ENCODE data around the gene RPL23. TPM values are rescaled to one million over a fixed set of nuclear protein-coding genes. Genes with fewer than 3 reads are reported as not detected.
A peak's percentile ranks its signal among the peaks of the same experiment; 100 is the strongest.

The RPL23 gene
- total RNA-seq, 1 donor from 2014 or later = 3,404 TPM

DNA sequence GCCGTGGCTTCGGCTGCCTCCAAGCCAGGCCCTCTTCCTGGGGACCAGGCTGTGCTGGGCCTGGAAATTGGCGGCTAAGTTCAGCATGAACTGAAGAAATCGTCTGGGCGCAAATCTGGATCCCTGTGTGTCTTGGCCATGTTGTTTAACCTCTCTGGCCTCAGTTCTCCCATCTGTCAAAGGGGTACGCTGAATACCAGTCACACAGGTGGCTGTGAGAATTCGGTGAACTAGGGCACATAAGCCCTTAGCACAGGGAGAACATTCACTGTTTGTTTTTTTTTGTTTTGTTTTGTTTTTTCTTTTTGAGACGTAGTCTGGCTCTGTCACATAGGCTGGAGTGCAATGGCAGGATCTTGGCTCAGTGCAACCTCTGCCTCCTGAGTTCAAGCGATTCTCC is 35.3 kb upstream of the RPL23 start:
- H3K4me2 ChIP-seq = no peak overlapping the region
- peaks cover 33% of the 10 kb centered on the region for H3F3A ChIP-seq (ENCODE audit: low read depth)
- H3K27ac ChIP-seq = no peak overlapping the region
- no peaks in the 10 kb centered on the region for H3K27me3 ChIP-seq
- peaks cover 24% of the 10 kb centered on the region for H3K79me2 ChIP-seq (ENCODE audit: low read depth)
- TF ChIP-seq EZH2 (IDR thresholded peaks at IDR 0.05) (no peak), CTCF (IDR thresholded peaks at IDR 0.05) (no peak), EZH2phosphoT487 (IDR thresholded peaks at IDR 0.05) (no peak)
- H3K36me3 ChIP-seq = no peaks in the 10 kb centered on the region
- H3K4me1 Mint-ChIP-seq = peaks cover 51% of the 10 kb centered on the region
- H3K36me3 Mint-ChIP-seq = peaks cover 7% of the 10 kb centered on the region
- no peak overlapping the region for H3K4me3 Mint-ChIP-seq
- peaks cover 2% of the 10 kb centered on the region for H3K27me3 Mint-ChIP-seq (ENCODE audit: insufficient read depth, low read depth)
- H3K9me3 ChIP-seq (ENCODE audit: low read depth) = no peaks in the 10 kb centered on the region
- no peak overlapping the region for H3K4me3 ChIP-seq
- peaks cover 36% of the 10 kb centered on the region for H3K4me1 ChIP-seq
- no peak for DNase-seq (ENCODE audit: low spot score)
- no peaks in the 10 kb centered on the region for H3K9me3 Mint-ChIP-seq
- no peak overlapping the region for H2AFZ ChIP-seq (replicated peaks)
- H3K9ac ChIP-seq = no peak overlapping the region
- no peak overlapping the region for H3K27ac Mint-ChIP-seq
- H4K20me1 ChIP-seq (ENCODE audit: low read depth) = peaks cover 60% of the 10 kb centered on the region

GRCh38 chr17:38886643-38887010 is 33.1 kb upstream of the RPL23 start:
- TF ChIP-seq EZH2 (IDR thresholded peaks at IDR 0.05) (no peak), EZH2phosphoT487 (IDR thresholded peaks at IDR 0.05) (no peak), CTCF (IDR thresholded peaks at IDR 0.05) (no peak)
- Mint-ChIP-seq H3K36me3 (peaks cover 9% of the 10 kb centered on the region), H3K4me3 (peak overlapping the region; percentile 57), H3K27ac (peak overlapping the region; percentile 50), H3K27me3 (ENCODE audit: insufficient read depth, low read depth) (peaks cover 2% of the 10 kb centered on the region), H3K4me1 (peaks cover 62% of the 10 kb centered on the region), H3K9me3 (no peaks in the 10 kb centered on the region)
- H3K27me3 ChIP-seq = no peaks in the 10 kb centered on the region
- peak overlapping the region; percentile 70 for H3K4me2 ChIP-seq
- H4K20me1 ChIP-seq (ENCODE audit: low read depth) = peaks cover 65% of the 10 kb centered on the region
- no peak for DNase-seq (ENCODE audit: low spot score)
- H2AFZ ChIP-seq (replicated peaks) = no peak overlapping the region
- H3K4me3 ChIP-seq = no peak overlapping the region
- no peaks in the 10 kb centered on the region for H3K36me3 ChIP-seq
- no peaks in the 10 kb centered on the region for H3K9me3 ChIP-seq (ENCODE audit: low read depth)
- H3K79me2 ChIP-seq (ENCODE audit: low read depth) = peaks cover 40% of the 10 kb centered on the region
- H3F3A ChIP-seq (ENCODE audit: low read depth) = peaks cover 43% of the 10 kb centered on the region
- peaks cover 50% of the 10 kb centered on the region for H3K4me1 ChIP-seq
- H3K9ac ChIP-seq = no peak overlapping the region
- no peak overlapping the region for H3K27ac ChIP-seq

GRCh38 chr17:38885728-38886642 is 32.5 kb upstream of the RPL23 start:
- peak overlapping the region; percentile 16 for H3K4me3 ChIP-seq
- no peak overlapping the region for H2AFZ ChIP-seq (replicated peaks)
- Mint-ChIP-seq H3K36me3 (peaks cover 7% of the 10 kb centered on the region), H3K27ac (peak overlapping the region; percentile 88), H3K27me3 (ENCODE audit: insufficient read depth, low read depth) (peaks cover 2% of the 10 kb centered on the region), H3K9me3 (no peaks in the 10 kb centered on the region), H3K4me1 (peaks cover 65% of the 10 kb centered on the region), H3K4me3 (peak overlapping the region; percentile 57)
- peaks cover 45% of the 10 kb centered on the region for H3K79me2 ChIP-seq (ENCODE audit: low read depth)
- no peaks in the 10 kb centered on the region for H3K9me3 ChIP-seq (ENCODE audit: low read depth)
- peak; percentile 90 for DNase-seq (ENCODE audit: low spot score)
- no peaks in the 10 kb centered on the region for H3K27me3 ChIP-seq
- no peak overlapping the region for H3K9ac ChIP-seq
- no peak for TF ChIP-seq EZH2phosphoT487 (IDR thresholded peaks at IDR 0.05)
- no peak for TF ChIP-seq CTCF (IDR thresholded peaks at IDR 0.05)
- TF ChIP-seq EZH2 (IDR thresholded peaks at IDR 0.05) = no peak
- no peaks in the 10 kb centered on the region for H3K36me3 ChIP-seq
- peak overlapping the region; percentile 70 for H3K4me2 ChIP-seq
- H3K4me1 ChIP-seq = peaks cover 52% of the 10 kb centered on the region
- H3K27ac ChIP-seq = no peak overlapping the region
- peaks cover 43% of the 10 kb centered on the region for H3F3A ChIP-seq (ENCODE audit: low read depth)
- peaks cover 63% of the 10 kb centered on the region for H4K20me1 ChIP-seq (ENCODE audit: low read depth)

Measured in neural progenitor cell (in vitro differentiated cells).